ENCODE data around the gene PRRC2C.
"Not testable (repeated sequence)": the region's sequence is repeated elsewhere in the genome, so short reads cannot be mapped to it uniquely, and the experiment has no call there.

Gene PRRC2C

GRCh38 chr1:171613282-171613681 lies 128.0 kb downstream of the PRRC2C start:
- Histone ChIP-seq H3K9me3 (replicated peaks; ENCODE audit: insufficient read depth, low read length) (no peaks in the 10 kb centered on the region), H3K27me3 (replicated peaks; ENCODE audit: insufficient read depth, low read length) (no peaks in the 10 kb centered on the region), H3K9ac (ENCODE audit: low read length) (no peak overlapping the region), H3K4me3 (ENCODE audit: low read length) (no peak overlapping the region), H4K20me1 (ENCODE audit: insufficient read depth, low read length) (no peaks in the 10 kb centered on the region), H3K79me2 (ENCODE audit: low read length) (no peaks in the 10 kb centered on the region), H2AFZ (ENCODE audit: low read length) (no peak overlapping the region), H3K9me2 (replicated peaks; ENCODE audit: insufficient read depth, low read length) (no peaks in the 10 kb centered on the region), H3K36me3 (replicated peaks; ENCODE audit: insufficient read depth, low read length) (no peaks in the 10 kb centered on the region), H3K27ac (ENCODE audit: low read length) (no peak overlapping the region), H3K4me1 (ENCODE audit: low read length) (no peaks in the 10 kb centered on the region), H3F3A (ENCODE audit: insufficient read depth, low read length) (no peaks in the 10 kb centered on the region), H3K4me2 (ENCODE audit: low read depth, low read length) (no peak overlapping the region)
- TF ChIP-seq EZH2 (optimal IDR thresholded peaks at IDR 0.05; ENCODE audit: low read depth, low read length) = no peak
- TF ChIP-seq CTCF (IDR thresholded peaks at IDR 0.05; ENCODE audit: low read length) = no peak
- no peak for TF ChIP-seq EZH2phosphoT487 (IDR thresholded peaks at IDR 0.05; ENCODE audit: low read length)
- DNase-seq = no peak

GRCh38 chr1:171615122-171615906 lies 130.0 kb downstream of the PRRC2C start:
- not testable (repeated sequence) for H3K79me2 ChIP-seq (ENCODE audit: low read length); H3K27me3 ChIP-seq (replicated peaks; ENCODE audit: insufficient read depth, low read length); H3K36me3 ChIP-seq (replicated peaks; ENCODE audit: insufficient read depth, low read length); H3K9ac ChIP-seq (ENCODE audit: low read length); H3K4me2 ChIP-seq (ENCODE audit: low read depth, low read length); H3K9me3 ChIP-seq (replicated peaks; ENCODE audit: insufficient read depth, low read length); H3K4me1 ChIP-seq (ENCODE audit: low read length); H3K27ac ChIP-seq (ENCODE audit: low read length); H3K4me3 ChIP-seq (ENCODE audit: low read length); H4K20me1 ChIP-seq (ENCODE audit: insufficient read depth, low read length); H3K9me2 ChIP-seq (replicated peaks; ENCODE audit: insufficient read depth, low read length); H2AFZ ChIP-seq (ENCODE audit: low read length); DNase-seq; H3F3A ChIP-seq (ENCODE audit: insufficient read depth, low read length)

- Histone ChIP-seq H3K4me2 (ENCODE audit: low read depth, low read length) (no peak overlapping the region), H2AFZ (ENCODE audit: low read length) (no peak overlapping the region)
- TF ChIP-seq EZH2 (optimal IDR thresholded peaks at IDR 0.05; ENCODE audit: low read depth, low read length) (no peak), CTCF (IDR thresholded peaks at IDR 0.05; ENCODE audit: low read length) (no peak), EZH2phosphoT487 (IDR thresholded peaks at IDR 0.05; ENCODE audit: low read length) (no peak)
Observed at GRCh38 chr1:171616586-171616985, 131.3 kb downstream of the PRRC2C start.

GRCh38 chr1:171622152-171622462 lies 136.8 kb downstream of the PRRC2C start, which contains the start of gene MYOCOS:
MYOCOS (plus strand) TSS chr1:171622243; CDS start chr1:171623884, 1,641 bp downstream.
- TF ChIP-seq CTCF (IDR thresholded peaks at IDR 0.05; ENCODE audit: low read length) (no peak), EZH2 (optimal IDR thresholded peaks at IDR 0.05; ENCODE audit: low read depth, low read length) (no peak), EZH2phosphoT487 (IDR thresholded peaks at IDR 0.05; ENCODE audit: low read length) (no peak)
- Histone ChIP-seq H3K4me3 (ENCODE audit: low read length) (no peak within 1 kb of the TSS), H3K4me2 (ENCODE audit: low read depth, low read length) (no peak within 1 kb of the TSS), H3K4me1 (ENCODE audit: low read length) (no peaks in the 10 kb centered on the region), H3K27me3 (replicated peaks; ENCODE audit: insufficient read depth, low read length) (no peaks in the 10 kb centered on the region), H3K79me2 (ENCODE audit: low read length) (no peaks in the 10 kb centered on the region), H3K36me3 (replicated peaks; ENCODE audit: insufficient read depth, low read length) (no peaks in the 10 kb centered on the region), H2AFZ (ENCODE audit: low read length) (no peak within 1 kb of the TSS), H3K9me2 (replicated peaks; ENCODE audit: insufficient read depth, low read length) (no peaks in the 10 kb centered on the region), H3F3A (ENCODE audit: insufficient read depth, low read length) (no peaks in the 10 kb centered on the region), H3K9ac (ENCODE audit: low read length) (no peak within 1 kb of the TSS), H4K20me1 (ENCODE audit: insufficient read depth, low read length) (no peaks in the 10 kb centered on the region), H3K27ac (ENCODE audit: low read length) (no peak within 1 kb of the TSS), H3K9me3 (replicated peaks; ENCODE audit: insufficient read depth, low read length) (no peaks in the 10 kb centered on the region)
- no peak for DNase-seq

More at GRCh38 chr1:171616586-171616985, 131.3 kb downstream of the PRRC2C start:
- Histone ChIP-seq H3K9me2 (replicated peaks; ENCODE audit: insufficient read depth, low read length) (no peaks in the 10 kb centered on the region), H3K27me3 (replicated peaks; ENCODE audit: insufficient read depth, low read length) (no peaks in the 10 kb centered on the region), H4K20me1 (ENCODE audit: insufficient read depth, low read length) (no peaks in the 10 kb centered on the region), H3K9me3 (replicated peaks; ENCODE audit: insufficient read depth, low read length) (no peaks in the 10 kb centered on the region), H3K36me3 (replicated peaks; ENCODE audit: insufficient read depth, low read length) (no peaks in the 10 kb centered on the region), H3K4me3 (ENCODE audit: low read length) (no peak overlapping the region), H3K79me2 (ENCODE audit: low read length) (no peaks in the 10 kb centered on the region), H3K27ac (ENCODE audit: low read length) (no peak overlapping the region), H3K9ac (ENCODE audit: low read length) (no peak overlapping the region), H3F3A (ENCODE audit: insufficient read depth, low read length) (no peaks in the 10 kb centered on the region), H3K4me1 (ENCODE audit: low read length) (no peaks in the 10 kb centered on the region)
- no peak for DNase-seq

All from MM.1S (cell line).